GM18870 (cell line): ENCODE measurements around the gene PLK3.
A peak's percentile ranks its signal among the peaks of the same experiment; 100 is the strongest.
"Not testable (repeated sequence)": the region's sequence is repeated elsewhere in the genome, so short reads cannot be mapped to it uniquely, and the experiment has no call there.

Experiments
- ATAC-seq: cut with Tn5 transposase; IDR thresholded peaks from one replicate; pipeline ENCODE4 v1.9.1; 2021; ENCODE audit warnings: moderate library complexity; ENCODE audit not compliant: unreplicated experiment

The PLK3 gene

DNA sequence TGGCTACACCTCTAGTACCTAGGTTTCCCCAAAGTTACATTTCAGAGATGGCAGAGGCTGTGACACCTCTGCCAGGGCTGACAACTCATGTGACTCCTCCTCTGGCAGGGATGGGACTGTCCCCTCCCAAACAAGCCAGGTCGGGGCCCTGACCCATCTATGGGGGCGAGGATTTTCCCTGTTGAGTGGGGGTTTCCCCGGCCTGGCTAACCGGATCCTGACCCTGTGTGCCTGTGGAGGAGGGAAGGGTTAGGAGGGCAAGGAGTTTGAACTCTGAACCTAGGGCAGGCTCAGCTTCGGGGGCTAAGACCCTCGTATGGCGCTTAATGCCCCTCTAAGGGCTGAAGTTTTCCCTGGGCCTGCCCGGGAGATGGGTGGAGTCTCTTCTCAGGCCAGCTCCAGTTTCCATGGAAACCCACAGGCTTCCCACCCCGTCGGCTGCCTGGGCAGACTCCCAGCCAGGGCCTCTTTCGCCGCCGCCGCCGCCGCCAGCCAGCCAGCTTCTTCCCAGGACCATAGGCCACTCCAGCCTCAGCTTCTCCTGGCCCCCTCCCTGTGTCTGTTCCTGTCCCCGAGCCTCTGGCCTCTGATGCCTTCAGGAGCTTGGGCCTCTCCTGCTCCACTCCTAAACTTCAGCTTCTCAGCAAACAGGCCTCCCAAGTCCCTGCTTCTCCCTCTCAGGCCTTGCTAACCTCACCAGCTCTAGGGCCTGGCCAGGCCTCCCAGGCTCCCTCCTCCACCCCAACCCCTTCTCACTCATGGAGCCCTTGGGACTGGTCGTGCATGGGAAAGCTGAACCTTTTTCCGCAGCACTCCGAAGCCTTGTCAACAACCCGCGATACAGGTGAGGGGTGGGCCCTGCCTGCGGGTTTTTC, 8.1 kb downstream of the PLK3 start, which contains the start of gene BTBD19:
TSS of gene BTBD19 (plus strand) at position 461 of the 875 bp plus-strand sequence. CDS start at position 759, 298 bp downstream.
- ATAC-seq, result peak; percentile 24

DNA sequence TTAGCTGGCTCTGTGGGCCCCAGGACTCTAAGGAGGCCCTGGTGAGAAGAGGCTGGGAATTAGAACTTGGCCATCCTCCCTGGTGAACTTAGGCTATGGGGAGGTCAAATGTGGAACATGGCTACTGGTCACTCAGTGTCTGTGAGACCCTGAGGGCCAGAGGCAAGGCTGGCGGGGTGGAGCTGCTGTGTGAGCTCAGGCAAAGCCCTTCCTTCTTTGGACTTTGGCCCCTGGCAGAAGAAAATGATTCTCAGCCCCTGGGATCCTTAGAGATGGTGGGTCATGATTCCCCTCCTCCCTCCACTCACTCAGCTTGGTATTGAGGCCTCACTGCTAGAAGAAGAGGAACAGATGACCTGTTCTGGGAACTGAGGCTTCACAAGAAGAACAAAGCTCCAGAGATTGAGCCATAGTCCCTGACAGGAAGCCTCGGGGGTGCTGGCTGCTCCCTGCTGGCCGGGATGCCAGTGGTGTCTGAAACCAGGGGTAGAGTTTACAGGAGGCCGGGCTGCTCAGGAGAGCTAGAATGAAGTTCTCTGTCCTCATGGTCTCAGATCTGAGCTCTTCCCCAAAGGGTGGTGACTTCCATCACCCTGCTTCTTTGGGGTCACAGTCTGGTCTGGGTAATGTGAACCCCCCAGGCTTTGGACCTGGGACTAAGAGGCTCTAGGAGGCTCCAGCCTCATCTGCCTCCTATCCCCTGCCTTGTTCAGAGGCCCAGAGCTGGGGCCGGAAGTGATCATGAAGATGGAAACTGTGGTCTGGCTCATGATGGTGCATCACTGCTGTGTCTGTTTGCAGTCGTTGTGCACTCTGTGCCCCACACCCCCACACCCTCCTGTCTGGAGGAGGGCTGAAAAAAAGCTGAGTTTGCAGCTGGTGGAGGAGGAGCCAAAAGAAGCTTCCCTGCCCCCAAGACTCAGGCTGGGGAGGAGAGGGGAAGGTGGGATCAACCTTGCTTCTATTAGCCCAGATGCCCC, 9.1 kb downstream of the PLK3 start:
- ATAC-seq, result peak; percentile 37

DNA sequence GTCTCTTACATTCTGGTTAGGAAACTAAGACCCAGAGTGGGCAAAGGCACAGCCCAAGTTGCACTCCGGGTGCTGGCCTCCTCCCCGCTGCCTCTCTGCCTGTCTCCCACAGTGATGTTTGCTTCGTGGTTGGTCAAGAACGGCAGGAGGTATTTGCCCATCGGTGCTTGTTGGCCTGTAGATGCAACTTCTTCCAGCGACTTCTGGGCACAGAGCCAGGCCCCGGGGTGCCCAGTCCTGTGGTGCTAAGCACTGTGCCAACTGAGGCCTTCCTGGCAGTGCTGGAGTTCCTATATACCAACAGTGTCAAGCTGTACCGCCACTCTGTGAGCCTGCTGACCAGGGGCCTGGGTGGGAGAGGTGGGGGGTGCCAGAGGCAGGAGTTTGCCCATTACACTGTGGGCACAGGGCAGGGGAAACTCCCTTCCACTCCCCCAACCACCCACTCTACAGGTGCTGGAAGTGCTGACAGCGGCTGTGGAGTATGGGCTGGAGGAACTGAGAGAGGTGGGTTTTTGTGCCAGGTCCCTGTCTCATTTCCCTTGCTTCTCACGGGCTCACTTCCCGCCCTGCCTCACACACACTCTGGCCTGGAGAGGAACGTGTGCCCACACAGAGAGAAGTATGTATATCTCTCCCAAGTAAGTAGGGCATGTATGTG, 10.1 kb downstream of the PLK3 start:
- no peak for ATAC-seq

DNA sequence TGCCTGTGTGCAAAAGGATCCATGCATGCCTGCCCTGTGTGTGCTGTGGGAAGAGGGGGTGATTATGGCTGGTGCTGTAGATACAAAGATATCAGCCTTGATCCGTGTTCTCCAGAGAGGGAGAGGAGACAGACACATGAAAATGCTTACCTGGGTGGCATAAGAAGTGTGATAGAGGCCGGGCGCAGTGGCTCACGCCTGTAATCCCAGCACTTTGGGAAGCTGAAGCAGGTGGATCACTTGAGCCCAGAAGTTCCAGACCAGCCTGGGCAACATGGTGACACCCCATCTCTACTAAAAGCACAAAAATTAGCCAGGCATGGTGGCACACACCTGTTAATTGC, 10.6 kb downstream of the PLK3 start:
- ATAC-seq, result not testable (repeated sequence)

DNA sequence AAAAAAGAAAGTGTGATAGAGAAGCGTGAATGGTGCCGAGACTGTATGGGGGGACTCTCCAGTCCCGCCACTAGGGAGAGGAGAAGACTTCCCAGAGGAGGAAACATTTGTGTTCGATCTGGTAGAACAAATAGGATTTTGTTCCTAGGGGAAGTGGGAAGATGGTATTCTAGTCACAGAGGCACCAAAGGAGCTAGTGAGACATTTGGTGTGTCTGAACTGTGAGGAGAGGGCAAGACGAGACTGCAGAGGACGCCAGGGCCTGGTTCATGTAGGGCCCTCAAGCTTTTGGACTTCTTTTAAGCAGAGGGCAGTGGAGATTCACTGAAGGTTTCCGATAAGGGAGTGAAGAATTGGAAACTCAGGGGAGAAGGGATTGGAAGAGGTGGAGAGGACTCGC, 11.1 kb downstream of the PLK3 start:
- no peak for ATAC-seq

DNA sequence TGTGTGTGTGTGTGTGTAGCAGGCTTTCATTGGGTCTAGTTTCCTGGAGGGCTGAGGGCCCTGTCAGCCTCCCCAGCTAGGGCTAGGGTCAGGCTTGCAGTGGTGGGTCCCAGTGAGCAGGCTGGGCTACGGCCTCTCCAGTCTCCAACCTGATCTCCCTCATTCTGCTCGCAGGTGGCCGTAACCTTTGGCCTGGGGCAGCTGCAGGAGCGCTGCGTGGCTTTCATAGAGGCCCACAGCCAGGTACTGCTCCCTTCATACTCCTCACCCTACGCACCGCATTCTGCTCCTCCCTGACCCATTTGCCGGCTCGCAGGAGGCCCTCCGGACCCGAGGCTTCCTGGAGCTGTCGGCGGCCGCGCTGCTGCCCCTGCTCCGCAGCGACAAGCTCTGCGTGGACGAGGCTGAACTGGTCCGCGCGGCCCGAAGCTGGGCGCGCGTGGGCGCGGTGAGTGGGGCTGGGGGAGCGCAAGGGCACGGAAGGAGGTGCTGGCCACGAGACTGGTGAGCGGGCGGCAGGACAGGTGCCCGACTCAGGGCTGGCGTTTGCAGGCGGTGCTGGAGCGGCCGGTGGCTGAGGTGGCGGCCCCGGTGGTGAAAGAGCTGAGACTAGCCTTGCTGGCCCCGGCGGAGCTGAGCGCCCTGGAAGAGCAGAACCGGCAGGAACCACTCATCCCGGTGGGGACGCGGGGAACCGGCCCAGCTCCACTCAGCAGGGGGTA, 12.8 kb downstream of the PLK3 start:
- no peak for ATAC-seq

DNA sequence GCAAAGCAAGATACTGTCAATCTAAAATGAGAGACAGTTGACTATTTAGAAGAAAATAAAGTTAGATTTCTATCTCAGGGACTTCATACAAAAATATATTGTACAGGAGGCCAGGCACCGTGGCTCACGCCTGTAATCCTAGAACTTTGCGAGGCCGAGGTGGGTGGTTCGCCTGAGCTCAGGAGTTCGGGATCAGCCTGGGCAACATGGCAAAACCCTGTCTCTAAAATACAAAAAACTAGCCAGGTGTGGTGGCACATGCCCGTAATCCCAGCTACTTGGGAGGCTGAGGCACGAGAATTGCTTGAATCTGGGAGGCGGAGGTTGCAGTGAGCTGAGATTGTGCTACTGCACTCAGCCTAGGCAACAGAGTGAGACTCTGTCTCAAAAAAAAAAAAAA, 15.7 kb downstream of the PLK3 start:
- ATAC-seq, result not testable (repeated sequence)

DNA sequence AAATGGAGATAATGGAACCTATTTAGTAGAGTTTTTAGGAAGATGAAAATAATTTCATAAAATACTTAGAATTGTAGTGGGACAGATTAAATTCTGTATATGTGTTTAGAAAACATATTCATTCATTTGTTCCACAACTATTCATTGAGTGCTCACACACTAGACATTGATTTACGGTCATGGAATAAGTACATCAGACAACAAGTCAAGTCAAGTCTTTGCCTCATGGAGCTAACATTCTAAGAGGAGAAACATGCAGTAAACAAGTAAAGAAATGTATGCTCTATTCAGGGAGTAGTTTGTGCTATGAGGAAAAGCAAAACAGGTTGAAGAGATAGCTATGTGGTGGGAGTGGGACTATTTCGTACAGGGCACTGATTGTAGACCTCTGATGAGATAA, 17.1 kb downstream of the PLK3 start:
- no peak for ATAC-seq

DNA sequence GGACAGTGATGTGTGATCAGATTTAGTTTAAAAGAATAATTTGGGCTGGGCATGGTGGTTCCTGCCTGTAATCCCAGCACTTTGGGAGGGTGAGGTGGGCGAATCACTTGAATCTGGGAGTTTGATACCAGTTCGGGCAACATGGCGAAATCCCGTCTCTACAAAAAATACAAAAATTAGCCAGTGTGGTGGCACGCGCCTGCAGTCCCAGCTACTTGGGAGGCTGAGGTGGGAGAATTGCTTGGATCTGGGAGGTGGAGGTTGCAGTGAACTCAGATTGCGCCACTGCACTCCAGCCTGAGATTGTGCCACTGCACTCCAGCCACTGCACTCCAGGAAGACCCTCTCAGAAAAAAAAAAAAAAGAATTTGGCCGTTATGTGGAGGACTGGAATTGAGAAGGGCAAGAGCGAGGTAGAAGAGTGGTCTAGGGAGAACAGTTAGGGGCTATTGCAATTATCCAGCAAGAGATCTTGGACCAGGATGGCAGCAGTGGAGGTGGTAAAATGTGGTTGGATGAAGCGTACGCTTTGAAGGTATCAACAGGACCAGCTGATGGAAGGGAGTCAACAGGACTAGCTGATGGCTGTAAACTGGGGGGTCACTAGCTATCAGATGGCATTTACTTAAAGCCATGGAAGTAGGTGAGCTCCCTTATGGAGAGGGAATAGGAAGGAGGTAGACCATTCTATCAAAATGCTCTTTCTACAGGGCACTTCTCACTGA, 17.8 kb downstream of the PLK3 start:
- ATAC-seq, result no peak

DNA sequence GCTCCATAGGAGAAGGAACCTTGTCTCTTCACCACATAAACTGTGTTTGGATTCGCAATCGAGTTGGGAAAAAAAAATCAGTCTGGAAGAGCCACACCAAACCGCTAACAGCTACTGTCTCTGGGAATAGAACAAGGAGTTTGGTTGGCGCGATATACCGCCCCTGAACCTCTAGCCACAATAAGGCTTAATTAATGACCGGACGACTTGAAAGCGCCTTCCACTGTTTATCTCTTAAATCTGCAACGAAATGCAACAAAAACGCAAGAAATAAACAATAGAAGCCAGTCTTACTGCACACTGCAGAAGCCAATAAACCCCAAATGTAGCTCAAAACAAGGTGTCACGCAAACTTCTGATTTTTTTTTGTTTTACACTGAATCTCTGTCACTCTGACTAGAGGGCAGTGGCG, 19.0 kb downstream of the PLK3 start:
- no peak for ATAC-seq

DNA sequence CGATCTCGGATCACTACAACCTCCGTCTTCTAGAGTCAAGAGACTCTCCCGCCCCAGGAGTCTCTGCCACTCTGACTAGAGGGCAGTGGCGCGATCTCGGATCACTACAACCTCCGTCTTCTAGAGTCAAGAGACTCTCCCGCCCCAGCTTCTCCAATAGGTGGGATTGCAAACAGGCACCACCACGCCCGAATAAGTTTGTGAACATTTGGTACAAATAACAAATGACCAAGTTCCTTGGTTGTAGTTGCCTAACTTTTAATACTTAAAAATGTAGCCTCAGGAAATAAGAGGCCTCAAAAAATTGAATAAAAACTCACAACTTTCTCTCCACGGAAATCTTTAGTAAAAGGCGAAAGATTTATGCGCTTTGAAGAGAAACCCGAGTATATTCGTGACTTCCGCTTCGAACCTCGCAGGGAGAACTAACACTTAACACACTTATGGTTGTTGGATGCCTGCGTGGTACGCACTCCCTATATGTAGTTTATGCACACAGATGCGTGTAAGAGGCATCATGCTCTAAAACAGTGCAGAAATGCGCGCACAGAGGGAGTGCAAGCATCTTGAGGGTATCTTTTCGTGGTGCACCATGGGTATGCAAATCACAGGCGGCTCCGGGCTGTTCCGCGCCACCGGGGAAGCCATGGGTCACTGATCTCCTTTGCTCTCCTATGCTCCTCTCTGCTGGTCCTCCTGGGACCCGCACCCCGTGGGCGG, 19.6 kb downstream of the PLK3 start:
- ATAC-seq, result peak; percentile 76

DNA sequence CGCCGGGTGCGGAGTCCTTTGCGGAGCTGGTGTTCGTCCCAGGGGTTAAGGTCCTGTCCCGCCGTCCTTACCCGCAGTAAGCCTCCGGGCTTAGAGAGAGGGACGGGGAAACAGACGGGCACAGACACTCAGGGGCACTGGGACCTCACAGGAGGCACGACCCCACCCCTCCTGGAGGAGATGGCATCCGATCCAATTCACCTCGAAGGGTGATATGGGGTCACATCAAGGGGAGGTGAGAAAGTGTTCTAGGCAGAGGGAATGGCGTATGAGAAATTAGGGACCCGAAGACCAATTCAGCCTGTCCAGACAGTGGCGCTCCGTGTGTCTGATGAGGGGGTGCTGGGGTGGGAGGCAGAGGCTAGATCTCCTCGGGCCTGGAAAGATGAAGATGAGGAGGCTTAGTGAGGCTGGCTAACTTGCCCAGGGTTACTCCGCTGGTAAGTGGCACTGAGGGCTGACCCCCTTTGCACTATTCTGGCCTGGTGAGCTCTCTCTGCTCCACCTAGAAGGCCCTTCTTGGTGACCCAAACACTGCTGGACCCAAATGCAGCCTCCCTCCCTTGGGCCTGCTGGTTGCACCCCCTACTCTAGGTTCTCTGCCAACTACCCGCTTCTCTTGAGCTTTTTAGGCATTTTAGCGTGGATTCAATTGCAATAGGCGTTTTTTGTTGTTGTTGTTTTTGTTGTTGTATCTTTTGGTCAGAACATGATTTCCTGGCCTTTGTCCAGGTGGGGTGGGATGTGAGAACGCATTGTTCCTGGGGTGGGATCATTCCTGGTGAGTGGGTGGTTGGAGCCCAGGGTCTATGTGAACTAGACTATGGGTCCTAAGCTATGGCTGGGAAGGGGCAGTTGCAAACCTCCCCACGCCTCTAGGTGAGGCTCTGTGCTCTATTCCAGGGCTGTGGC, 20.4 kb downstream of the PLK3 start:
- no peak for ATAC-seq

DNA sequence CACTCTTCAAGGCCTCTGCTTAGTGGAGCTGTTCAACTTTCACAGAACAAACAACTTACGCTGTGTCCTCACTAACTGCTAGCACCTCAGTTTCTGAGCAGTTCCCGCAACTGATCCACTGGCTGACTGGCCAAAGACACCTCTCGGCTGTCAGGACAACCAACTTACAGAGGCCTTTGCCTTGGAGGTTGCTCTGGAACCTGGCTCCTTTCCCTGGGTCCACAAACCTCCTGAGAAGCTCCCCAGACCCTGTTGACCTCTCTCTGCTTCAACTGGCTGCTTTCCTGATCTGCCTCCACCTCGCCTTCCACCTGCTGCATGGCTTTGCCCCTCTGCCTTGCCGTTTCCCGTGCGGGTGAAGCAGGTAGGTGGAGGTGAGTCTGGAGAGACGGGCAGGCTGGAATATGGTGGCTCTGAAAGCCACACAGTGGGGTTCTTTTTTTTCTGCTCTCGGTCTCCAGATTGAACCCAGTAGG, 21.1 kb downstream of the PLK3 start:
- ATAC-seq, result no peak

DNA sequence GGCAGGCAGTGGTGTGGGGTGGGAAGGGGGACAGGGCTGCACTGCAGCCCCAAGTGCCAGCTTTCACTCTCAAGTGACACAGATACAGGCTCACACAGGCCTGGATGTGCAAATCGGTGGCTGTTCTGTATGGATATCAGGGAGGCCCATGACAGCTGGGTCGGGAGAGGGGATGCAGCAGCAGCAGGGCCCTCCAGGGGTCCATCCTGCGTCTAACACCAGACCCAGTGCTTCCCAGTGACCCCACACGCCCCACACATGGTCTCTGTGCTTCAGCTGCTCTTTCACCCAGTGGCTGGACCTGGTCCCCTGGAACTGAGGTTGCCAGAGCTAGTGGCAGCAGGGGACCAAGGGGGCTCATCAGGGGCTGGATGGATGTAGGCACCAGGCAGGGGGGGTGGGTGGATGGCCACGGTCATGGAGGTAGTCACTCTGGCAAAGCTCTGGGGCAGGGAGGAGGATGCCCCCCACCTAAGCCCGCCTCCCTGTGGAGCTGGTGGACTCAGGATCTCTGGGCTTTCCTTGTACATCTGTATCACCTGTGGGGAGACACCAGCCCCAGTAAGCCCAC, 22.0 kb downstream of the PLK3 start:
- ATAC-seq, result no peak

DNA sequence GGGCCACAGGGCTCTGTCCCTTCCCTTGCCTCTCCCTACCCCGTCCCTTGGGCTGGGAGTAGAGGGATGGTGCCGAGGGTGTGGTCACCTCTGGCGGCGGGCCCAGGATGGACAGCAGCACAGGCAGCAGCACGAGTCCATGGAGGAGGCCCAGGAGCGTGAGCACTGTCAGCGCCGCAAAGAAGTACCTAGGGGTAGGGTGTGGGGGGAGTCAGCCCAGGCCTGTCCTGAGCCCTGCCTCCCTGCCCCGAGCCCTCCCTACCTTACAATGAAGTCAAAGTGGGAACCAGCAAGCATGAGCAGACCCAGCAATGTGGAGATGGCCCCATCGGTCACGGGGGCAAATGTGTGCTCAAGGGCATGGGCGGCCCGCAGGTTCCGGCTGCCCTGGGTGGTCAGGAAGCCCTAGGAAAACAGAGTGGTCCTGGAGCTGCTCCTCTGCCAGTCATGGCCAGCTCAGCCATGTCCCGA, 22.8 kb downstream of the PLK3 start:
- no peak for ATAC-seq

DNA sequence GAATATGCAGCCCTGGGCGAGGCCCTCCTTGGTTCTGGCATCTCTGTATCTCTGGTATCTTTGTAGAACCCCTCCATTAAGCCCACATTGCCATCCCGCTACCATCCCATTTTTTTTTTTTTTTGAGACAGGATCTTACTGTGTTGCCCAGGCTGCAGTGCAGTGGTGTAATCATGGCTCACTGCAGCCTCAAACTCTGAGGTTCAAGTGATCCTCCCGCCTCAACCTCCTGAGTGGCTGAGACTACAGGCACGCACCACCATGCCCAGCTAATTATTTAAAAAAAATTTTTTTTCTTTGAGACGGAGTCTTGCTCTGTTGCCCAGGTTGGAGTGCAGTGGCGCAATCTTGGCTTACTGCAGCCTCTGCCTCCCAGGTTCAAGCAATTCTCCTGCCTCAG, 24.2 kb downstream of the PLK3 start:
- ATAC-seq, result not testable (repeated sequence)

DNA sequence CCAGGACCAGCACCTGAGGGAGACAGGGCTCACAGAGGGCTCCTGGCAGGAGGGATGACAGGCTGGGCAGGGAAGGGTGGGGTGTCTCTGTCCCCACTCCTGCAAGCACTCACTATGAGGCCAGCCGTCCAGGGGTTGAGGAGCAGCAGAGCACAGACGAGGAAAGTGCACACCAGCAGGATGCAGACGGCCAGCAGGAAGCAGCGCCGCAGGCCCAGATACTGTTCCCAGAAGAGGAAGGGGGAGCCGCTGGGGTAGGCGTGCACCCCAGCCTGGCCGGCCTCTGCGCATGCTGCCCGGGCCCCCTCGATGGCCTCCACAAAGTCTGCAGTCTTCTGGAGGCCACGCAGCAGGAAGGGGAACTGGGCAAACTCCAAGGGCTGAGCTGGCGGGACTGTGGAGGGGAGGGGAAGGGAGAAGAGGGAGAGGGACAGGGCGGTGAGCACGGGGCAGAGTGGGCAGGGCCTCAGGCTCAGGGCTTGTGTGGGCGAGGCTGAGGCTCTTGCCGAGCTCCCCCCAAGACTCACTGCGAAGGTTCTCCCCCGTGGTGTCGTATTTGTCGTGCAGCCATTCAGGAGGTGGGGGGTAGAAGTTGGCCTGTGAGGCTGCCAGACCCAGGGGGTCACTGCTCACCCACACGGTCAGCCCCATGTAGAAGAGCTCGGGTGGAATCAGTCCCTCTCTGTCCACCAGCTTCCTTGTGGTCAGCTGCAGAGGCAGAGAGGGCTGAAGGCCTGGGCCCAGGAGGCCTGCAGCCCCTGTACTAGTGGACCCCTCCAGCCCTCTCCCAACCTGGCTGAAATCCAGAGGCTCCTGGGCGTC, 26.4 kb downstream of the PLK3 start:
- no peak for ATAC-seq
